Pancreas (tissue), 10 donors: Measurements from ENCODE around the gene HOXC10. TPM values are rescaled to one million over a fixed set of nuclear protein-coding genes. Genes with fewer than 3 reads are reported as not detected.
A peak's percentile ranks its signal among the peaks of the same experiment; 100 is the strongest.

Source experiments
- ATAC-seq, 4 donors: fragments of 200-7000 bp; cut with Tn5 transposase; one replicate each; pipeline versions ENCODE4 v1.8.0 to v1.9.1; 2020; ENCODE audit warnings: mild to moderate bottlenecking in 4 of 4, moderate library complexity in 4 of 4
- DNase-seq, 6 donors: peaks; one replicate each; pipeline ENCODE4 v3.0.0-alpha.2; 2020
- FAIRE-seq: peaks from 2 replicates; lab custom pipeline; 2012; peaks lifted over from hg19 to GRCh38; lab: Jason Lieb, UNC
- H3K27ac ChIP-seq, 4 donors: fragments of 200-600 bp; sonication (generic); 1 replicate in 3 of 4; 2 replicates in 1 of 4; pipeline versions ENCODE4 v1.5.0 to v1.8.0; 2020
- H3K27me3 ChIP-seq, 4 donors: fragments of 200-600 bp; one replicate each; pipeline ENCODE4 v1.8.0; 2021
- H3K36me3 ChIP-seq, 3 donors: fragments of 200-600 bp; sonication (generic) in 1 of 3; one replicate each; pipeline versions ENCODE4 v1.5.0 to v1.8.0; 2020 to 2021
- H3K4me1 ChIP-seq, 3 donors: fragments of 200-600 bp; one replicate each; pipeline ENCODE4 v1.8.0; 2021
- H3K4me3 ChIP-seq, 4 donors: fragments of 200-600 bp; sonication (generic) in 2 of 4; one replicate each; pipeline versions ENCODE4 v1.5.0 to v1.8.0; 2020 to 2021
- H3K9me3 ChIP-seq, 4 donors: fragments of 200-600 bp; one replicate each; pipeline ENCODE4 v1.8.0; 2021
- CTCF ChIP-seq, 4 donors: fragments of 200-600 bp; sonication (generic) in 3 of 4; IDR thresholded peaks; one replicate each; pipeline versions ENCODE4 v1.5.0 to v1.8.0; 2021; ENCODE audit warnings: antibody characterized with exemption in 4 of 4
- WGBS, 2 donors: extraction: QIAGEN DNeasy Blood & Tissue Kit; methylation state at CpG; one replicate each; pipeline ENCODE4 v1.1.7; 2013; 5-methylcytosine and 5-hydroxymethylcytosine counted together
- intact Hi-C, 3 donors: fragments of 100-400 bp; cut with DNase I; formaldehyde crosslinking; loops; one replicate each; pipeline versions ENCODE4 v1.11.1 to v1.14.2; 2022
- polyA plus RNA-seq, 2 donors: library from polyadenylated mRNA; stranded (reverse); fragments of 200-250 nt; gene quantifications; one replicate each; pipeline ENCODE4 v1.2.3, GENCODE V29; 2013
- total RNA-seq, 6 donors: library from RNA; stranded (reverse); fragmentation: NEBNext Ultra II Directional in 4 of 6; extraction: Animal tissue kit (Norgen Biotek cat#: 25700) in 4 of 6; gene quantifications; one replicate each; pipeline versions ENCODE4 v1.2.1 to v1.2.4, GENCODE V29; 2021 to 2023
- donor health status: healthy with polysubstance abuse.
- donor health status: DM: no; HTN: no; CAD: no; lungs with moderate emphysema.
- donor health status: DM: no; HTN: no; CAD: no.
- donor health status: control.
- donor health status: control.
- donor health status: Bipolar disorder and iron deficiency.
- donor health status: DM: yes; HTN: yes; CAD: no.
- donor health status: DM: no; HTN: no; CAD: no.
- donor health status: DM: no; HTN: no; CAD: no.
- donor health status: DM: yes; HTN: yes; CAD: no.

Gene HOXC10
- total and polyA plus RNA-seq, 8 donors: 0.08 to 0.16 TPM; not detected in 6

- ATAC-seq: peak in 1 of 4 donors; percentile 15
- Histone ChIP-seq H3K9me3 (no peaks in the 10 kb centered on the region), H3K36me3 (no peaks in the 10 kb centered on the region), H3K27me3 (peaks cover 8 to 79% (median 26%) of the 10 kb centered on the region in 4 donors), H3K4me1 (no peaks in the 10 kb centered on the region), H3K27ac (no peak overlapping the region), H3K4me3 (no peak overlapping the region)
- DNase-seq: peak in 2 of 6 donors; percentile 61 to 65
- no peak for FAIRE-seq
- intact Hi-C loops: no loop called here
- 2 to 3% methylated on average over 67 to 72 of the region's 72 CpGs for WGBS, 2 donors
- TF ChIP-seq CTCF (IDR thresholded peaks at IDR 0.05): no peak
Measured at GRCh38 chr12:53961025-53961761, 23.8 kb upstream of the HOXC10 start.

- no peak for TF ChIP-seq CTCF (IDR thresholded peaks at IDR 0.05)
- Histone ChIP-seq H3K4me1 (no peaks in the 10 kb centered on the region), H3K27me3 (peaks cover 8 to 74% (median 27%) of the 10 kb centered on the region in 4 donors), H3K27ac (no peak overlapping the region), H3K36me3 (no peaks in the 10 kb centered on the region), H3K4me3 (no peak overlapping the region), H3K9me3 (no peaks in the 10 kb centered on the region)
- no peak for ATAC-seq
- FAIRE-seq: no peak
- DNase-seq: no peak
- WGBS, 2 donors: 37 to 40% methylated on average over 7 of the region's 7 CpGs
- intact Hi-C loops: no loop called here
Measured at GRCh38 chr12:53963005-53963404, 21.9 kb upstream of the HOXC10 start.

- Histone ChIP-seq H3K9me3 (no peaks in the 10 kb centered on the region), H3K27ac (no peak overlapping the region), H3K27me3 (peaks cover 8 to 68% (median 24%) of the 10 kb centered on the region in 4 donors), H3K4me1 (no peaks in the 10 kb centered on the region), H3K36me3 (no peaks in the 10 kb centered on the region), H3K4me3 (no peak overlapping the region)
- TF ChIP-seq CTCF (IDR thresholded peaks at IDR 0.05): no peak
- FAIRE-seq (no peak), ATAC-seq (no peak), DNase-seq (peak in 2 of 6 donors; percentile 37 to 42)
- intact Hi-C loops: no loop called here
- WGBS, 2 donors: 12 to 13% methylated on average over 38 of the region's 38 CpGs
Measured at GRCh38 chr12:53963434-53964314, 21.3 kb upstream of the HOXC10 start.

GRCh38 chr12:53964315-53964713 lies 20.6 kb upstream of the HOXC10 start:
- Histone ChIP-seq H3K4me3 (no peak overlapping the region), H3K27ac (no peak overlapping the region), H3K27me3 (peaks cover 8 to 66% (median 23%) of the 10 kb centered on the region in 4 donors), H3K36me3 (no peaks in the 10 kb centered on the region), H3K4me1 (no peaks in the 10 kb centered on the region), H3K9me3 (no peaks in the 10 kb centered on the region)
- WGBS, 2 donors: 11 to 16% methylated on average over 2 of the region's 2 CpGs
- ATAC-seq (no peak), FAIRE-seq (no peak), DNase-seq (no peak)
- intact Hi-C loops: no loop called here
- TF ChIP-seq CTCF (IDR thresholded peaks at IDR 0.05): no peak
